Lung microvascular endothelial cell (primary cell): Measurements from ENCODE around the gene ZMYM3. TPM values are rescaled to one million over a fixed set of nuclear protein-coding genes. Genes with fewer than 3 reads are reported as not detected.

Source experiments
- DNase-seq, 2 donors: peaks; one replicate each; pipeline versions ENCODE4 v3.0.0 to v3.0.0-alpha.2; 2010; ENCODE audit warnings: low read depth in 2 of 2
- total RNA-seq: library from RNA; depleted of rRNA; stranded (reverse); fragments of >200 nt; gene quantifications from 2 replicates; pipeline ENCODE4 v1.2.1, GENCODE V29; 2014

The ZMYM3 gene
- total RNA-seq, 1 donor from 2014 or later = 7.9 TPM

DNA sequence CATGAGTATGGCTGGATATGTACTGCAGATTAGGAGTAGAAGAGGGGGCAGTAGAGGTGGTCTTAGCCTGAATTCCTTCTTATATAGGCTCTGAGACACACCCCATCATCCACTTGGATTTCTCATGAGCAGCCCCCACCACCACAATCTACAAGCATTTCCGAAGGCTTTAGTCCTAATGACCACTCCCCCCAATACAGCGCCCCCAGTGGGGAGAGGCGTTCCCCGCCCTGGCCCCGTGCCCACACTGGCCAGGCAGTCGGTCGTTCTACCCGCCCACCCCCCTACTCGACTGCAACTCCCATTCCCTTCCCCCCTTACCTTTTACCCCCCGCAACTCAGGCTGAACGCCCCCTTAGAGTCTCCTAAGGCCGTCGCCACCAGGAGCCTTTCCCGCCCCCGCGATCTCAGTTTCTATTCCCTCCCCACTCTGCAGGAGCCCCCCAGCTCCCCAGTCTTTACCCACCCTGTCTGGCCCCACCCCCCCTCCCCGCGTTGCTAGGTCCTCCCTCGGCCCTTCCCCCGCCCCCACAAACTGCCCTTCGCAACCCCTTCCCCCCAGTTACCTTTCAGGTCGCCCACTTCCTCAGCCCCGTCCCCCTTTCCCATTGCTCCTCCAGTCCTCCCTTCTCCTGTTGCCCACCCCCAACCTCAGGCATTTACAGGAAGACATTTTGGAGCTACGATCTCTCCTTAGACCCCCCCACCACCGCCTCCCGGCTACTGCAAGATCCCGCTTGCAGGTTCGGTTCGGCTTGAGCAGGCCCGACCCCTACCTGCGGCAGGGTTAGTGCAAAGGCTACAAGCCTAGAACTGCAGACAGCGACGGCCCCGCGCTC lies 468 bp downstream of the ZMYM3 start:
- DNase-seq = peak; percentile 44 to 64

- no peak for DNase-seq
Measured at GRCh38 chrX:71252221-71252620, 1.7 kb downstream of the ZMYM3 start.

- no peak for DNase-seq
Measured at GRCh38 chrX:71251466-71251973, 2.4 kb downstream of the ZMYM3 start.

GRCh38 chrX:71250841-71251240 lies 3.1 kb downstream of the ZMYM3 start:
- no peak for DNase-seq

DNA sequence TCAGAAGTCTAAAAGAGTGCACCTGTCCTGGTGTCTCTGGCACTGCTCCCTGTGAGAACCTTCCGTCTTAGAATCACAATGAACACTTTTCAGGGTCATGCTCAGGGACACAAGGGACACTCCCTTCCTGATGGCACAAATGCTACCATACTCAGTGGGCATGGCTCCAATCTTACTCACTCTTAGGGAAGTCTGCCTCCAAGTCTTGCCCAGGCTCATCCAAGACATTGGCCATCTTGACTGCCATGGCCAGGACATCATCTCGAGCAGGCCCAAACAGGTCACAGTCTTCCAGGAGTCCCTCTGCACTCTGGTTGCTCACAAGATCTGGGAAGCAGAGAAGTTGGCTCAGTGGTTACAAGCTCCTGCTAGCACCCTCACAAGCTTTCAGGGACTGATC lies 8.8 kb downstream of the ZMYM3 start:
- DNase-seq = no peak

DNA sequence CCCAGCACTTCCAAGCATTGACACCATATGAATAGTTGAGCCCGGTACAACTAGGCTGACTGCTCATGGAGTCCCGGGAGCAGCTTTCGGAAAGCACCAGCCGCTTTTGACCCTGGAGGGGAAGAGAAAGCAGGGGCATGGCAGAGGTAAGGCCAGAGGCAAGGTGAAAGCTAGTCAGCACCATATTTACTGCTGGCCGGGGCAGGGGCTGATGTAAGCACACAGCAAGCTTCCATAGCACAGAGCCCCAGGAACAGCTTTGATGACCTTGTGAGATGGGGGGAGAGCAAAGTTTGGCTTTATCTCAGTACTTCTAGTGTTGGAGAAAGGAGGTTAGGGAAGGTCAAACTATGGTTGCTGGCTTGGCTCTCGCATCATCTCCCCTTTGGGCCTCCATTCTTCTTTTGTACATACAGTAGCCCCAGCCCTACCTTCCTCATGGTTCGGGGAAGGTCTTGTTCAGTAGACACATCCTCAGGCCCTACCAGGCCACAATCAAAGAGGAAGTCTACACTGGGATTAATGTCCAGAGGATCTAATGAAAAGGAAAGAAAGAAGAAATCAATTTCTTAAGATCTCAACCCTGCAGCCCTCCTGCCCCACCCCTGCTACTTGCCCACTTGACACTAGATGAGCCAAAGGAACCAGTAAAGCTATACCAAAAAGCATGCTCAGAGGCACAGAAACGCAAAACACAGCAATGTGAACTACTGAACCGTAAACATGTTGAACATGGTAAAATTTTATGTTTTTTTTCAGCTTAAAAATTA lies 9.4 kb downstream of the ZMYM3 start:
- DNase-seq = no peak

- DNase-seq = no peak
Measured at GRCh38 chrX:71241301-71241700, 12.6 kb downstream of the ZMYM3 start.

- no peak for DNase-seq
Measured at GRCh38 chrX:71239781-71240180, 14.2 kb downstream of the ZMYM3 start.

- DNase-seq = no peak
Measured at GRCh38 chrX:71236836-71237235, 17.1 kb downstream of the ZMYM3 start.

- DNase-seq = no peak
Measured at GRCh38 chrX:71235482-71235881, 18.5 kb downstream of the ZMYM3 start.

DNA sequence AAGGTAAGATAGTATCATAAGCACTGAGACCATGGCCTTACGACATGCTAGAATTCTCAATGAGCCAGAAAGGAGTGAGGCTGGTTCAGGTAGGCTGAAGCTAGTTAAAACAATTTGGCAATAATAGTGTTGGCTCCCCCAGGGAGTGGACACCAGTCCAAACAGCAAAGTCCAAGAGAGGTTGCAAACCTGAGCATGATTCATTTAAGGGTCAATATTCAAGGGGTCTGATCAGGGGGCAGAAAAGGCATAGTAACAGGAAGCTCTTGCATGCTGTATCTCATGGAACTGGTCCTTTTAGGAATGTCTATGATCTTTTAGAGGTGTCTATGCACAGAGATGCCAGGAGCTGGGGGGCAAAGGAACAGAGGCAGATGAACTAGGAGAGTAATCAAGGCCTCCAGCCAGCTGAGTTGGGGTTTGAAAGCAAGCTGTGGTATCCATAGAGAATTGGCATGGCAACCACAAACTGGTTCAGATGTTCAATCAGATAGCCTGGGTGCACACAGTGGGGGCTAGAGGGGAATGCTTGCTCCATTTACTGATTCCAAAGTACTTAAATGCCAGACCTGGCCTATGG lies 25.8 kb downstream of the ZMYM3 start:
- no peak for DNase-seq

GRCh38 chrX:71227370-71228062 lies 26.4 kb downstream of the ZMYM3 start:
- DNase-seq = no peak

DNA sequence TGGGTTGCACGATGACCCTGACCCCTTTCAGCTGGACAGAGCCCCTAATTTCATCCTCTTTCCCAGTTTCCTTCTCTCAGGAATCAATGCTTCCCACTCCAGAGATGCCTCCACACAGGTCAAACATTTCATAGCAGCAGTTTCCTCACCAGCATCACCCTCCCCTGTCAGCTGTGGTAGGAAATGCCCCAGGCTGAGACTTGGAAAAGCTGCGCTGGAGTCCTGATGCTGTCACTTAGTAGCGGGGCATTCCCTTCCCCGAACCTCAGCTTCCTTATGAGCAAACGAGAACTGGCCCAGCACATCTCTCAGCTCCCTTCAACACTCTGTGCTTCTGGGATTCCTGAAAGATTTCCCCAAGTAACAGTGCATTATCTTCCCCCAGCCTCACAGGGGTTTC lies 28.3 kb downstream of the ZMYM3 start:
- no peak for DNase-seq

- no peak for DNase-seq
Measured at GRCh38 chrX:71225009-71225408, 28.9 kb downstream of the ZMYM3 start.

- no peak for DNase-seq
Measured at GRCh38 chrX:71224098-71224708, 29.7 kb downstream of the ZMYM3 start.

GRCh38 chrX:71222929-71223328 lies 31.0 kb downstream of the ZMYM3 start, which contains the start of gene GJB1:
Gene GJB1 (plus strand): TSS chrX:71223224. CDS start chrX:71223708, 484 bp downstream.
- no peak for DNase-seq

DNA sequence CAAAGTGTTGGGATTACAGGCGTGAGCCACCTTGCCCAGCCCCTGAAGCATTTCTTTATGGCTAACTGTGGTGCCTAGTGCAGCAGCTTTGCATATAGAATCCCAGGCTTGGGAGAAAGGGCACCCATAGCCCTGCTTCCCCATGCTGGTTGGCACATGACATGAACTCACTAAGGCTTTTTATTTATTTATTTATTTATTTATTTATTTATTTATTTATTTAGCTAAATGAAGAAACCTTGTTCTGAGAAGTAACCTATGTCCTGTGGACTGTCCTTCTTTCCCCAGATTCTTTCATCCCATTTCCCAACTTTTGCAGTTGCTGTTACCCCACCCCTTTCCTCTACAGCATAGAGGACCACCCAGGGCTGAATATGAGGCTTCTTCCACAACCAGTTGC lies 32.8 kb downstream of the ZMYM3 start:
- DNase-seq = no peak

GRCh38 chrX:71217298-71217697 lies 36.6 kb downstream of the ZMYM3 start:
- no peak for DNase-seq

GRCh38 chrX:71216485-71216884 lies 37.5 kb downstream of the ZMYM3 start:
- DNase-seq = no peak

- no peak for DNase-seq
Measured at GRCh38 chrX:71215338-71215912, 38.5 kb downstream of the ZMYM3 start.
